Measurements from ENCODE around the gene NUDT3. TPM values are rescaled to one million over a fixed set of nuclear protein-coding genes. Genes with fewer than 3 reads are reported as not detected.
"Not testable (repeated sequence)": the region's sequence is repeated elsewhere in the genome, so short reads cannot be mapped to it uniquely, and the experiment has no call there.

NUDT3 gene
- total and polyA plus RNA-seq, 7 donors = 10.6 to 70.5 (median 33.3) TPM

GRCh38 chr6:34247481-34248197 is 144.8 kb downstream of the NUDT3 start:
- DNase-seq = no peak
- peaks cover 0 to 12% of the 10 kb centered on the region in 2 donors for H3K36me3 ChIP-seq (ENCODE audit: insufficient read depth in 1 of 2, low read depth in 1 of 2)
- H3K27ac ChIP-seq = peak overlapping the region; percentile 89
- intact Hi-C loops (cut with DNase I) = loop anchor here (2.0 kb wide), 2 partner anchors 145 to 167 kb away; partner anchors contain the start of gene NUDT3 (in 2 of the 2)
- no peaks in the 10 kb centered on the region for H3K27me3 ChIP-seq (ENCODE audit: insufficient read depth in 3 of 3, low read length in 2 of 3)
- 80 to 88% (median 87%) methylated on average over 3 to 6 of the region's 6 CpGs for WGBS, 3 donors
- peaks cover 32% of the 10 kb centered on the region for H3K4me1 ChIP-seq
- no peaks in the 10 kb centered on the region for H3K9me3 ChIP-seq
- no peak for TF ChIP-seq CTCF (IDR thresholded peaks at IDR 0.05)
- H3K4me3 ChIP-seq = peak overlapping the region; percentile 72
- ATAC-seq = no peak

- 53 to 71% (median 61%) methylated on average over 7 to 8 of the region's 8 CpGs for WGBS, 3 donors
Observed at GRCh38 chr6:34246563-34247391, 145.7 kb downstream of the NUDT3 start.

GRCh38 chr6:34246249-34246562 is 146.3 kb downstream of the NUDT3 start:
- H3K9me3 ChIP-seq = no peaks in the 10 kb centered on the region
- WGBS, 3 donors = 73 to 85% (median 76%) methylated on average over 2 of the region's 2 CpGs
- peaks cover 32% of the 10 kb centered on the region for H3K4me1 ChIP-seq
- DNase-seq = no peak
- intact Hi-C loops (cut with DNase I) = no loop called here
- peaks cover 0 to 27% of the 10 kb centered on the region in 2 donors for H3K36me3 ChIP-seq (ENCODE audit: insufficient read depth in 1 of 2, low read depth in 1 of 2)
- ATAC-seq = no peak
- peak overlapping the region; percentile 59 for H3K27ac ChIP-seq
- no peaks in the 10 kb centered on the region for H3K27me3 ChIP-seq (ENCODE audit: insufficient read depth in 3 of 3, low read length in 2 of 3)
- H3K4me3 ChIP-seq = no peak overlapping the region
- TF ChIP-seq CTCF (IDR thresholded peaks at IDR 0.05) = no peak

More at GRCh38 chr6:34246563-34247391, 145.7 kb downstream of the NUDT3 start:
- H3K27ac ChIP-seq = peak overlapping the region; percentile 59
- peaks cover 0 to 21% of the 10 kb centered on the region in 2 donors for H3K36me3 ChIP-seq (ENCODE audit: insufficient read depth in 1 of 2, low read depth in 1 of 2)
- DNase-seq (peak in 1 of 2 donors; percentile 68), ATAC-seq (peak in 1 of 4 donors; percentile 3)
- no peaks in the 10 kb centered on the region for H3K9me3 ChIP-seq
- H3K4me1 ChIP-seq = peaks cover 32% of the 10 kb centered on the region
- intact Hi-C loops (cut with DNase I) = no loop called here
- no peaks in the 10 kb centered on the region for H3K27me3 ChIP-seq (ENCODE audit: insufficient read depth in 3 of 3, low read length in 2 of 3)
- no peak overlapping the region for H3K4me3 ChIP-seq
- peak; percentile 31 for TF ChIP-seq CTCF (IDR thresholded peaks at IDR 0.05)

- Histone ChIP-seq H3K4me1 (peaks cover 32% of the 10 kb centered on the region), H3K27ac (peak overlapping the region; percentile 59), H3K36me3 (ENCODE audit: insufficient read depth in 1 of 2, low read depth in 1 of 2) (peaks cover 0 to 31% of the 10 kb centered on the region in 2 donors)
- H3K4me3 ChIP-seq; intact Hi-C loops (cut with DNase I); H3K27me3 ChIP-seq (ENCODE audit: insufficient read depth in 3 of 3, low read length in 2 of 3); H3K9me3 ChIP-seq; ATAC-seq; DNase-seq: not testable (repeated sequence)
- 80 to 86% (median 81%) methylated on average over 6 to 7 of the region's 7 CpGs for WGBS, 3 donors
Observed at GRCh38 chr6:34245761-34246140, 146.7 kb downstream of the NUDT3 start.

GRCh38 chr6:34245032-34245760 is 147.3 kb downstream of the NUDT3 start:
- H3K27me3 ChIP-seq (ENCODE audit: insufficient read depth in 3 of 3, low read length in 2 of 3); H3K9me3 ChIP-seq; intact Hi-C loops (cut with DNase I); ATAC-seq; DNase-seq; H3K4me3 ChIP-seq: not testable (repeated sequence)
- peaks cover 0 to 36% of the 10 kb centered on the region in 2 donors for H3K36me3 ChIP-seq (ENCODE audit: insufficient read depth in 1 of 2, low read depth in 1 of 2)
- H3K27ac ChIP-seq = peak overlapping the region; percentile 87
- WGBS, 3 donors = 66 to 88% (median 80%) methylated on average over 12 to 13 of the region's 13 CpGs
- peaks cover 32% of the 10 kb centered on the region for H3K4me1 ChIP-seq

Data from psoas muscle (tissue), 8 donors.